A549 (cell line): ENCODE data around the gene REC114. TPM values are rescaled to one million over a fixed set of nuclear protein-coding genes. Genes with fewer than 3 reads are reported as not detected.
"Not testable (repeated sequence)": the region's sequence is repeated elsewhere in the genome, so short reads cannot be mapped to it uniquely, and the experiment has no call there.

Experiments used
- ATAC-seq, 2 experiments: fragments of 200-7000 bp in 1 of 2; fragments of >200 bp in 1 of 2; cut with Nextera tagmentation in 1 of 2; cut with Tn5 transposase in 1 of 2; 3 replicates each; pipeline versions ENCODE4 v1.8.0 to v1.9.1; 2018 to 2020; ENCODE audit warnings: mild to moderate bottlenecking in 1 of 2, moderate library complexity in 1 of 2
- CTCF ChIA-PET: fragments of 300-600 bp; sonication (Branson Sonifier 250); formaldehyde crosslinking; extraction: SDS; loops from one replicate; lab custom pipeline; 2021; ENCODE audit warnings: antibody characterized with exemption, inconsistent platforms; lab: Yijun Ruan, JAX
- POLR2A ChIA-PET: fragments of 350-600 bp; formaldehyde crosslinking; extraction: SDS; loops from one replicate; lab custom pipeline; 2021; ENCODE audit warnings: antibody characterized with exemption, inconsistent platforms; lab: Yijun Ruan, JAX
- DNase-seq, 2 experiments: peaks; one replicate each; pipeline versions ENCODE4 v3.0.0 to v3.0.0-alpha.2; 2011 to 2016; ENCODE audit warnings: low read depth in 1 of 2, low spot score in 1 of 2
- FAIRE-seq: peaks from 2 replicates; lab custom pipeline; 2011; peaks lifted over from hg19 to GRCh38; lab: Jason Lieb, UNC
- H3K27ac ChIP-seq, 2 experiments: fragments of >200 bp; sonication (Bioruptor Twin); formaldehyde crosslinking; 3 replicates each; pipeline ENCODE4 v1.5.1; 2016 to 2017
- H3K4me1 ChIP-seq: fragments of >200 bp; sonication (Bioruptor Twin); formaldehyde crosslinking; 3 replicates; pipeline ENCODE4 v1.6.1; 2016
- H3K4me2 ChIP-seq: fragments of >200 bp; sonication (Bioruptor Twin); formaldehyde crosslinking; 3 replicates; pipeline ENCODE4 v1.6.1; 2016
- H3K4me3 ChIP-seq: fragments of >200 bp; sonication (Bioruptor Twin); formaldehyde crosslinking; 3 replicates; pipeline ENCODE4 v1.5.1; 2016
- H3K9me3 ChIP-seq: fragments of >200 bp; sonication (Bioruptor Twin); formaldehyde crosslinking; 3 replicates; pipeline ENCODE4 v1.6.1; 2016
- CBX2 ChIP-seq: fragments of 200-600 bp; sonication (generic); IDR thresholded peaks from 2 replicates; pipeline ENCODE4 v1.6.1; 2016; ENCODE audit warnings: low read depth, mild to moderate bottlenecking, borderline replicate concordance
- ELK1 ChIP-seq: fragments of 150-350 bp; IDR thresholded peaks from 2 replicates; pipeline ENCODE4 v1.6.1; 2014; ENCODE audit warnings: low read depth, mild to moderate bottlenecking, low read length
- EP300 ChIP-seq, 2 experiments: fragments of >200 bp; sonication (Bioruptor Twin); formaldehyde crosslinking; IDR thresholded peaks; 2 replicates in 1 of 2; 3 replicates in 1 of 2; pipeline ENCODE4 v1.6.1; 2016 to 2017
- ESRRA ChIP-seq: fragments of 150-350 bp; IDR thresholded peaks from 2 replicates; pipeline ENCODE4 v1.6.1; 2014; ENCODE audit warnings: mild to moderate bottlenecking, low read length, borderline replicate concordance
- FOSB ChIP-seq: fragments of 250-450 bp; sonication (Bioruptor Pico); IDR thresholded peaks from 2 replicates; pipeline ENCODE4 v1.5.0; 2020; ENCODE audit warnings: mild to moderate bottlenecking, moderate library complexity
- HMGXB4 ChIP-seq: fragments of 250-450 bp; sonication (Bioruptor Pico); IDR thresholded peaks from 2 replicates; pipeline ENCODE4 v1.5.0; 2021; ENCODE audit warnings: mild to moderate bottlenecking, moderate library complexity, borderline replicate concordance
- JUN ChIP-seq, 2 experiments: fragments of >200 bp; sonication (Bioruptor Twin); formaldehyde crosslinking; IDR thresholded peaks; 2 replicates in 1 of 2; 3 replicates in 1 of 2; pipeline ENCODE4 v1.6.1; 2016 to 2017
- KDM5A ChIP-seq: fragments of 200-600 bp; sonication (generic); IDR thresholded peaks from 2 replicates; pipeline ENCODE4 v1.6.1; 2016; ENCODE audit warnings: antibody characterized with exemption, mild to moderate bottlenecking
- MAFK ChIP-seq: fragments of 450-650 bp; IDR thresholded peaks from 2 replicates; pipeline ENCODE4 v1.6.1; 2014; ENCODE audit not compliant: partially characterized antibody
- NFE2L2 ChIP-seq: fragments of 150-350 bp; conservative IDR thresholded peaks from 2 replicates; pipeline ENCODE4 v1.6.1; 2014; ENCODE audit warnings: low read length
- NPAS2 ChIP-seq: fragments of 250-450 bp; sonication (Bioruptor Pico); IDR thresholded peaks from 2 replicates; pipeline ENCODE4 v1.8.0; 2022; ENCODE audit warnings: mild to moderate bottlenecking, moderate library complexity, borderline replicate concordance
- PHF8 ChIP-seq: fragments of 200-600 bp; sonication (generic); IDR thresholded peaks from 2 replicates; pipeline ENCODE4 v1.6.1; 2016; ENCODE audit warnings: low read depth, mild to moderate bottlenecking, antibody characterized with exemption, moderate library complexity, borderline replicate concordance
- POLR2AphosphoS2 ChIP-seq: conservative IDR thresholded peaks from 2 replicates; pipeline ENCODE4 v1.6.1; 2012; ENCODE audit warnings: low read length, improper control_type of control experiment, inconsistent platforms
- ZFP36 ChIP-seq: fragments of 450-650 bp; IDR thresholded peaks from 2 replicates; pipeline ENCODE4 v1.6.1; 2014; ENCODE audit warnings: borderline replicate concordance; ENCODE audit not compliant: partially characterized antibody
- ZSCAN20 ChIP-seq: fragments of 250-450 bp; sonication (Bioruptor Pico); IDR thresholded peaks from 2 replicates; pipeline ENCODE4 v1.8.0; 2022; ENCODE audit warnings: mild to moderate bottlenecking, moderate library complexity
- WGBS: methylation state at CpG from one replicate; pipeline ENCODE4 v1.1.6; 2017; ENCODE audit errors: missing lambda C conversion rate; 5-methylcytosine and 5-hydroxymethylcytosine counted together
- polyA plus RNA-seq, 4 experiments: library from polyadenylated mRNA; depleted of rRNA in 3 of 4; stranded (reverse); fragments of >200 nt; fragmentation: RNase III in 1 of 4; extraction: RNeasy Plus Mini Kit Qiagen cat#74134 plus additional on column Dnase treatment in 1 of 4; gene quantifications; 2 replicates in 3 of 4; 3 replicates in 1 of 4; pipeline ENCODE4 v1.2.3, GENCODE V29; 2011 to 2017

Gene REC114
- polyA plus RNA-seq, 2 of the 4 experiments (the other 2 are of a cell fraction), result not detected

GRCh38 chr15:73425510-73425909, 17.5 kb upstream of the REC114 start:
- TF ChIP-seq MAFK (no peak), FOSB (CRISPR knock-in tag) (no peak), PHF8 (no peak), ZSCAN20 (CRISPR knock-in tag) (no peak), CBX2 (no peak), KDM5A (no peak), ZFP36 (no peak), NPAS2 (CRISPR knock-in tag) (no peak)
- H3K4me1 ChIP-seq, result no peaks in the 10 kb centered on the region
- no peaks in the 10 kb centered on the region for H3K9me3 ChIP-seq
- CTCF ChIA-PET, result interaction anchor here (0.6 to 1.5 kb wide), 5 partner anchors 9 to 39 kb away, joined by 3 to 4 read pairs (median 3); no protein-coding TSS in a partner anchor
- POLR2A ChIA-PET, result no interaction called here
- no peak overlapping the region for H3K27ac ChIP-seq
- no peak overlapping the region for H3K4me3 ChIP-seq
- FAIRE-seq, result no peak
- no peak for ATAC-seq
- DNase-seq, result no peak
- WGBS, result under 1% methylated on average over 2 of the region's 2 CpGs
- no peak overlapping the region for H3K4me2 ChIP-seq

- H3K4me1 ChIP-seq, result no peaks in the 10 kb centered on the region
- no peak for ATAC-seq
- ChIA-PET CTCF (interaction anchor here (0.6 to 1.5 kb wide), 5 partner anchors 10 to 38 kb away, joined by 3 to 4 read pairs (median 3); no protein-coding TSS in a partner anchor), POLR2A (interaction anchor here (0.6 kb wide), 1 partner anchor 69 kb away, joined by 4 read pairs; no protein-coding TSS in a partner anchor)
- no peak for FAIRE-seq
- TF ChIP-seq HMGXB4 (CRISPR knock-in tag), result no peak
- TF ChIP-seq POLR2AphosphoS2, result no peak
- no peak for TF ChIP-seq EP300 (IDR thresholded peaks at IDR 0.05)
- TF ChIP-seq JUN (IDR thresholded peaks at IDR 0.05), result no peak
- no peak for TF ChIP-seq ELK1
- TF ChIP-seq ESRRA, result no peak
- no peak for TF ChIP-seq FOSB (CRISPR knock-in tag)
- DNase-seq, result no peak
- no peak overlapping the region for H3K27ac ChIP-seq
- 8% methylated on average over 5 of the region's 5 CpGs for WGBS
- no peak overlapping the region for H3K4me2 ChIP-seq
- H3K9me3 ChIP-seq, result no peaks in the 10 kb centered on the region
- no peak overlapping the region for H3K4me3 ChIP-seq
Measured at GRCh38 chr15:73426323-73426994, 16.5 kb upstream of the REC114 start.

GRCh38 chr15:73431329-73431728, 11.6 kb upstream of the REC114 start:
- H3K4me2 ChIP-seq, DNase-seq, ATAC-seq, H3K27ac ChIP-seq, H3K4me1 ChIP-seq, H3K9me3 ChIP-seq, FAIRE-seq, POLR2A ChIA-PET, H3K4me3 ChIP-seq: not testable (repeated sequence)
- CTCF ChIA-PET, result interaction anchor here (1.1 kb wide), 1 partner anchor 32 kb away, joined by 3 read pairs; no protein-coding TSS in a partner anchor
- WGBS, result 51% methylated on average over 7 of the region's 7 CpGs

- no peak for DNase-seq
- ChIA-PET CTCF (no interaction called here), POLR2A (no interaction called here)
- no peak for TF ChIP-seq NFE2L2
- no peak for ATAC-seq
- Histone ChIP-seq H3K4me2 (no peak overlapping the region), H3K4me1 (no peaks in the 10 kb centered on the region), H3K4me3 (no peak overlapping the region), H3K9me3 (no peaks in the 10 kb centered on the region), H3K27ac (no peak overlapping the region)
- WGBS, result 50% methylated on average over 4 of the region's 4 CpGs
- no peak for FAIRE-seq
Measured at GRCh38 chr15:73433873-73434272, 9.1 kb upstream of the REC114 start.
